Measurements from ENCODE around the gene FOXP1.

GRCh38 chr3:71269906-71270305 is 313.6 kb downstream of the FOXP1 start:
- TF ChIP-seq POLR2AphosphoS5 (IDR thresholded peaks at IDR 0.05) (no peak), CTCF (IDR thresholded peaks at IDR 0.05) (no peak)

Data from breast epithelium (tissue), 3 donors.